ENCODE data around the gene ANAPC4. TPM values are rescaled to one million over a fixed set of nuclear protein-coding genes. Genes with fewer than 3 reads are reported as not detected.

Gene ANAPC4
- total RNA-seq, 2 donors from 2014 or later, result 41.0 to 41.1 TPM

DNA sequence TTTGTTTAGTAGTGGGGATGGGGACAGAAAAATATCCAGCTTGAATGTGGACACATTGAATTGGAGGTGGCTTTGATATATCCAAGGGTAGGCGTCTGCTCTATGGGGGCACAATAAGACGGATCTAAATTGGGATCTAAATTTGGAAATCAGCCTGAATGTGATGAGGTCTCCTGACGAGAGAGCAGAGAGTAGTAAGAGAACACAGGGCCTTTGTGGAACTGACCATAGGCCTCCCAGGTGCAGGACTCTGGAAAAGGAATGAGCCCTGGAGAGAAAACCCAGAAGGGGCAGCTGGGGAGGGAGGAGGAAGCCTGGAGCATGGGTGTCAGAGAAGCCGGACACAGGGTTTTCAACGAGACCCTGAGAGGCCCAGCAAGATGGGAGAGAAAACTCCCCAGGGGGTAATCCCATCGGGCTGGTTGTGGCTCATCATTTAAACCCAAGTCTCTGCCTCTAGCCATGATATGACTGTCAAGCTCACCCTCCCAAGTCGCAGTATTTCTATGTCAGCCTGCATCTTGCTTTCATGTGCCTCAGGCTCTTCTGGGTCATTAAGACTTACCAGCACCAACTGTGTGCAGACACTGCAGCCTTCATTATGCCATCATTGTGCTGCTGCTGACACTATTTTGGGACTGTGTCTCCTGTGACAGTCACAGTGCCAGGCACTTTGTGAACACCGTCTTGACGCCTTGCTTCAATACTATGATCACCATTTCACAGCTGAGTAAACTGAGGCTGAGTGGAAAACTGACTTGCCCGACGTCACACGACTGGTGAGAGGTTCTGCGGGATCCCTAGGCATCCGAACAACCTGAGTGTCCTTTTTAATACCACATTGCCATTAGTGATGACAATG is 57.1 kb downstream of the ANAPC4 start:
- no peaks in the 10 kb centered on the region for H3K4me1 ChIP-seq (ENCODE audit: control insufficient read depth in 1 of 2, low read depth in 2 of 2)
- DNase-seq (ENCODE audit: low spot score) (no peak), ATAC-seq (ENCODE audit: insufficient number of reproducible peaks, low FRiP score, low read depth) (no peak)
- no peak overlapping the region for H3K4me3 ChIP-seq
- H3K27ac ChIP-seq, result no peak overlapping the region
- H3K27me3 ChIP-seq (replicated peaks; ENCODE audit: insufficient read depth), result no peaks in the 10 kb centered on the region
- H3K9me3 ChIP-seq, result no peaks in the 10 kb centered on the region
- TF ChIP-seq, protein P1, sequence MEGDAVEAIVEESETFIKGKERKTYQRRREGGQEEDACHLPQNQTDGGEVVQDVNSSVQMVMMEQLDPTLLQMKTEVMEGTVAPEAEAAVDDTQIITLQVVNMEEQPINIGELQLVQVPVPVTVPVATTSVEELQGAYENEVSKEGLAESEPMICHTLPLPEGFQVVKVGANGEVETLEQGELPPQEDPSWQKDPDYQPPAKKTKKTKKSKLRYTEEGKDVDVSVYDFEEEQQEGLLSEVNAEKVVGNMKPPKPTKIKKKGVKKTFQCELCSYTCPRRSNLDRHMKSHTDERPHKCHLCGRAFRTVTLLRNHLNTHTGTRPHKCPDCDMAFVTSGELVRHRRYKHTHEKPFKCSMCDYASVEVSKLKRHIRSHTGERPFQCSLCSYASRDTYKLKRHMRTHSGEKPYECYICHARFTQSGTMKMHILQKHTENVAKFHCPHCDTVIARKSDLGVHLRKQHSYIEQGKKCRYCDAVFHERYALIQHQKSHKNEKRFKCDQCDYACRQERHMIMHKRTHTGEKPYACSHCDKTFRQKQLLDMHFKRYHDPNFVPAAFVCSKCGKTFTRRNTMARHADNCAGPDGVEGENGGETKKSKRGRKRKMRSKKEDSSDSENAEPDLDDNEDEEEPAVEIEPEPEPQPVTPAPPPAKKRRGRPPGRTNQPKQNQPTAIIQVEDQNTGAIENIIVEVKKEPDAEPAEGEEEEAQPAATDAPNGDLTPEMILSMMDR (IDR thresholded peaks at IDR 0.05), result no peak
- H3K36me3 ChIP-seq, result no peaks in the 10 kb centered on the region

GRCh38 chr4:25437926-25438325 is 60.9 kb downstream of the ANAPC4 start:
- no peak for ATAC-seq (ENCODE audit: insufficient number of reproducible peaks, low FRiP score, low read depth)
- Histone ChIP-seq H3K27me3 (replicated peaks; ENCODE audit: insufficient read depth) (no peaks in the 10 kb centered on the region), H3K4me3 (no peak overlapping the region), H3K4me1 (ENCODE audit: control insufficient read depth in 1 of 2, low read depth in 2 of 2) (peaks cover 5 to 10% of the 10 kb centered on the region in 2 donors), H3K36me3 (no peaks in the 10 kb centered on the region), H3K9me3 (no peaks in the 10 kb centered on the region), H3K27ac (no peak overlapping the region)
- TF ChIP-seq, protein P1 (IDR thresholded peaks at IDR 0.05), result no peak
- no peak for DNase-seq (ENCODE audit: low spot score)

- TF ChIP-seq, protein P1 (IDR thresholded peaks at IDR 0.05), result peak; percentile 86
- no peaks in the 10 kb centered on the region for H3K36me3 ChIP-seq
- H3K4me3 ChIP-seq, result no peak overlapping the region
- no peaks in the 10 kb centered on the region for H3K27me3 ChIP-seq (replicated peaks; ENCODE audit: insufficient read depth)
- peak; percentile 10 for DNase-seq (ENCODE audit: low spot score)
- no peak overlapping the region for H3K27ac ChIP-seq
- H3K4me1 ChIP-seq (ENCODE audit: control insufficient read depth in 1 of 2, low read depth in 2 of 2), result peaks cover 5 to 10% of the 10 kb centered on the region in 2 donors
- no peaks in the 10 kb centered on the region for H3K9me3 ChIP-seq
- no peak for ATAC-seq (ENCODE audit: insufficient number of reproducible peaks, low FRiP score, low read depth)
Observed at GRCh38 chr4:25439918-25440477, 62.9 kb downstream of the ANAPC4 start.

DNA sequence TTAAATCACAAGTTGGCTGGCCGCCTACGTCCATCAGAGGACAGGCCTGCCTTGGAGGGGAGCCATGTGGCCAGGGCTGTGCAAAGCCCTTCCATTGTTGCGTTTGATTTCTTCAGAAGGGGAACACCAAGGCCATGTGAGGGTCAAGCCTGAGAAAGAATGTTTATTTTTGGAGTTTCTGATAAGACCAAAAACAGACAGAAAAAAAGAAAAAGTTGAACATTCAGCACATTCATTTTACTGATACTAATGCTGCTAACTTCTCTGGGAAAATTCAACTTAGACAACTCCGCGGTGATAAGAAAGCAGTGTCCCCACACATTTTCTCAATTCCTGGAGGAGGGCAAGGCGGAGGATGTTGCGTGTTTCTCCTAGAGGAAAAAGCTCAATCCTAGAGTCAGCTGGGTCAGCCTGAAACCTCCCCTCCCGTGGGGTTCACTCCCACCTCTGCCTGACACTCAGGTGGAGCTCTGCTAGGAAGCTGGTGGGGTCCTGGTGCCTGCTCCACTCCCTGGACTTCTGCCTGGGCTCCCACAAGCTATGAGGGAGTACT is 63.5 kb downstream of the ANAPC4 start:
- H3K36me3 ChIP-seq, result no peaks in the 10 kb centered on the region
- ATAC-seq (ENCODE audit: insufficient number of reproducible peaks, low FRiP score, low read depth) (no peak), DNase-seq (ENCODE audit: low spot score) (no peak)
- no peak overlapping the region for H3K4me3 ChIP-seq
- H3K4me1 ChIP-seq (ENCODE audit: control insufficient read depth in 1 of 2, low read depth in 2 of 2), result peaks cover 5 to 10% of the 10 kb centered on the region in 2 donors
- H3K27ac ChIP-seq, result peak overlapping the region in 1 of 2 donors; percentile 43
- no peaks in the 10 kb centered on the region for H3K9me3 ChIP-seq
- TF ChIP-seq, protein P1 (IDR thresholded peaks at IDR 0.05), result no peak
- no peaks in the 10 kb centered on the region for H3K27me3 ChIP-seq (replicated peaks; ENCODE audit: insufficient read depth)

DNA sequence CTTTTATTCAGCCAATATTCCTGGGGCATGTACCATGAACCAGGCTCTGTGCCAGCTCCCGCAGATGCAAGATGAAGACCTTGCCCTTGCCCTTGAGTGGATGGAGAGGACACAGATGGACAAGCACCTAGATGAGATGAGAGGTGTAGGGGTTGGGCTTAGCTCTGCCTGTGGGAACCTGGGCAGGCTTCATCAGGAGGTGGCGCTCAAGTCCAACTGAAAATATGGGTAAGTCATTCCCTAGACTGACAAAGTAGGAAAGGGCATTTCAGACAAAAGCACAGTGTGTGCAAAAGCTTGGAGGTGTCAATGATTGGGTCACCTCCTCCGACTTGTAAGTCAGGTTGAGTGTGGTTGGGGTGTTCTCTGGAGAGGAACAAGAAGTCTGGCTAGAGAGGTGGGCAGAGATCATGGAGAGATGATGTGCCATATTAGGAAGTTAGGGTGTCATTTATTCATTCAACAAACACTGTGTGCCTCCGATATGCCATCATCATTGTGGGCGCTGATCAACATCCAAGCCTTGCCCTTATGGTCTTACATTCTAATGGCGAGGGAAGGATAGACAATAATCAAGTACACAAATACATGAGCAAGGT is 64.6 kb downstream of the ANAPC4 start:
- H3K27ac ChIP-seq, result no peak overlapping the region
- DNase-seq (ENCODE audit: low spot score), result no peak
- no peaks in the 10 kb centered on the region for H3K9me3 ChIP-seq
- ATAC-seq (ENCODE audit: insufficient number of reproducible peaks, low FRiP score, low read depth), result no peak
- H3K36me3 ChIP-seq, result no peaks in the 10 kb centered on the region
- H3K4me1 ChIP-seq (ENCODE audit: control insufficient read depth in 1 of 2, low read depth in 2 of 2), result peaks cover 5 to 10% of the 10 kb centered on the region in 2 donors
- H3K4me3 ChIP-seq, result no peak overlapping the region
- no peaks in the 10 kb centered on the region for H3K27me3 ChIP-seq (replicated peaks; ENCODE audit: insufficient read depth)
- TF ChIP-seq, protein P1 (IDR thresholded peaks at IDR 0.05), result no peak
